H9 (cell line): ENCODE data around the gene MAML3. TPM values are rescaled to one million over a fixed set of nuclear protein-coding genes. Genes with fewer than 3 reads are reported as not detected.

ENCODE experiments used
- DNase-seq: peaks from one replicate; pipeline ENCODE4 v3.0.0-alpha.2; 2017
- H2AFZ ChIP-seq: one replicate; pipeline ENCODE4 v1.6.1; 2013; ENCODE audit warnings: mild to moderate bottlenecking, low read length, control low read depth, moderate library complexity
- H2AK5ac ChIP-seq: 2 replicates; pipeline ENCODE4 v1.6.1; 2013; ENCODE audit warnings: low read length, control low read depth, mixed read lengths; ENCODE audit not compliant: insufficient read length
- H2BK120ac ChIP-seq: one replicate; pipeline ENCODE4 v1.6.1; 2013; ENCODE audit warnings: low read depth, mild to moderate bottlenecking, low read length, control low read depth, inconsistent platforms; ENCODE audit not compliant: poor library complexity, severe bottlenecking
- H2BK12ac ChIP-seq: 2 replicates; pipeline ENCODE4 v1.6.1; 2013; ENCODE audit warnings: low read length, control low read depth, mixed read lengths, low read depth; ENCODE audit not compliant: insufficient read length
- H2BK15ac ChIP-seq: 2 replicates; pipeline ENCODE4 v1.6.1; 2013; ENCODE audit warnings: low read depth, low read length, control low read depth
- H2BK20ac ChIP-seq: one replicate; pipeline ENCODE4 v1.6.1; 2013; ENCODE audit warnings: low read depth, mild to moderate bottlenecking, low read length, control low read depth, inconsistent platforms; ENCODE audit not compliant: poor library complexity, severe bottlenecking
- H2BK5ac ChIP-seq: 2 replicates; pipeline ENCODE4 v1.6.1; 2013; ENCODE audit warnings: low read length, control low read depth, mixed read lengths; ENCODE audit not compliant: insufficient read length
- H3K14ac ChIP-seq: 2 replicates; pipeline ENCODE4 v1.6.1; 2013; ENCODE audit warnings: low read length, control low read depth; ENCODE audit not compliant: insufficient read depth
- H3K18ac ChIP-seq: 2 replicates; pipeline ENCODE4 v1.6.1; 2013; ENCODE audit warnings: low read depth, mild to moderate bottlenecking, mixed read lengths, low read length, control low read depth; ENCODE audit not compliant: insufficient read length
- H3K23ac ChIP-seq: 2 replicates; pipeline ENCODE4 v1.6.1; 2013; ENCODE audit warnings: low read length, control low read depth, mixed read lengths, low read depth; ENCODE audit not compliant: insufficient read length
- H3K23me2 ChIP-seq: 2 replicates; pipeline ENCODE4 v1.6.1; 2013; ENCODE audit warnings: low read depth, mild to moderate bottlenecking, mixed read lengths, low read length, control low read depth; ENCODE audit not compliant: insufficient read length, poor library complexity, severe bottlenecking
- H3K27ac ChIP-seq: 2 replicates; pipeline ENCODE4 v1.5.1; 2013; ENCODE audit warnings: low read length, control low read depth, mixed read lengths, low read depth; ENCODE audit not compliant: insufficient read length
- H3K27me3 ChIP-seq: 2 replicates; pipeline ENCODE4 v1.6.1; 2013; ENCODE audit warnings: low read length, control low read depth, inconsistent platforms; ENCODE audit not compliant: insufficient read depth
- H3K4ac ChIP-seq: 2 replicates; pipeline ENCODE4 v1.6.1; 2013; ENCODE audit warnings: low read depth, mild to moderate bottlenecking, control low read depth, inconsistent platforms, low read length, moderate library complexity
- H3K4me1 ChIP-seq: 2 replicates; pipeline ENCODE4 v1.6.1; 2013; ENCODE audit warnings: low read length, control low read depth, inconsistent platforms; ENCODE audit not compliant: insufficient read depth
- H3K4me2 ChIP-seq: 2 replicates; pipeline ENCODE4 v1.6.1; 2013; ENCODE audit warnings: low read length, control low read depth, mixed read lengths; ENCODE audit not compliant: insufficient read length, insufficient read depth
- H3K56ac ChIP-seq: 2 replicates; pipeline ENCODE4 v1.6.1; 2013; ENCODE audit warnings: low read depth, mild to moderate bottlenecking, mixed read lengths, low read length, control low read depth; ENCODE audit not compliant: insufficient read length
- H3K79me1 ChIP-seq: 2 replicates; pipeline ENCODE4 v1.6.1; 2013; ENCODE audit warnings: low read depth, mild to moderate bottlenecking, moderate library complexity, low read length, control low read depth, inconsistent platforms; ENCODE audit not compliant: insufficient read depth, poor library complexity, severe bottlenecking
- H3K79me2 ChIP-seq: 2 replicates; pipeline ENCODE4 v1.6.1; 2013; ENCODE audit warnings: low read length, control low read depth, inconsistent platforms; ENCODE audit not compliant: insufficient read depth
- H3K9ac ChIP-seq: 2 replicates; pipeline ENCODE4 v1.6.1; 2013; ENCODE audit warnings: low read length, control low read depth, mixed read lengths; ENCODE audit not compliant: insufficient read length; ENCODE audit errors: extremely low read depth
- H3K9me3 ChIP-seq: one replicate; pipeline ENCODE4 v1.6.1; 2013; ENCODE audit warnings: low read depth, low read length, inconsistent platforms; ENCODE audit not compliant: control insufficient read depth
- H3T11ph ChIP-seq: one replicate; pipeline ENCODE4 v1.6.1; 2013; ENCODE audit warnings: mild to moderate bottlenecking, low read length, control low read depth, inconsistent platforms
- H4K20me1 ChIP-seq: one replicate; pipeline ENCODE4 v1.6.1; 2013; ENCODE audit not compliant: control insufficient read depth, insufficient read length, insufficient read depth
- H4K5ac ChIP-seq: 2 replicates; pipeline ENCODE4 v1.6.1; 2013; ENCODE audit warnings: low read depth, mild to moderate bottlenecking, mixed read lengths, low read length, control low read depth; ENCODE audit not compliant: insufficient read length
- H4K8ac ChIP-seq: replicated peaks from 2 replicates; pipeline ENCODE4 v1.6.1; 2013; ENCODE audit warnings: low read length, control low read depth, mixed read lengths, low read depth; ENCODE audit not compliant: insufficient read length
- H4K91ac ChIP-seq: 2 replicates; pipeline ENCODE4 v1.6.1; 2013; ENCODE audit warnings: low read depth, mild to moderate bottlenecking, moderate library complexity, mixed read lengths, low read length, control low read depth; ENCODE audit not compliant: insufficient read length
- H3K27ac Mint-ChIP-seq, 3 experiments: 2 replicates in 2 of 3; 3 replicates in 1 of 3; pipeline ENCODE4 v1.8.0; 2020 to 2021; ENCODE audit warnings: mixed read lengths in 3 of 3, mild to moderate bottlenecking in 1 of 3, moderate library complexity in 1 of 3
- H3K27me3 Mint-ChIP-seq: 2 replicates; pipeline ENCODE4 v1.8.0; 2021; ENCODE audit warnings: low read depth, mild to moderate bottlenecking, moderate library complexity, mixed read lengths
- H3K36me3 Mint-ChIP-seq, 3 experiments: 2 replicates in 2 of 3; 3 replicates in 1 of 3; pipeline ENCODE4 v1.8.0; 2020 to 2021; ENCODE audit warnings: low read depth in 3 of 3, mixed read lengths in 3 of 3; ENCODE audit not compliant: insufficient read depth in 1 of 3
- H3K4me1 Mint-ChIP-seq, 2 experiments: 2 replicates each; pipeline ENCODE4 v1.8.0; 2020; ENCODE audit warnings: mixed read lengths in 2 of 2
- H3K4me3 Mint-ChIP-seq, 2 experiments: 2 replicates in 1 of 2; 3 replicates in 1 of 2; pipeline ENCODE4 v1.8.0; 2020 to 2021; ENCODE audit warnings: mild to moderate bottlenecking in 2 of 2, mixed read lengths in 2 of 2, moderate library complexity in 1 of 2
- H3K9me3 Mint-ChIP-seq, 2 experiments: 2 replicates in 1 of 2; 3 replicates in 1 of 2; pipeline ENCODE4 v1.8.0; 2020; ENCODE audit warnings: mild to moderate bottlenecking in 2 of 2, mixed read lengths in 2 of 2, moderate library complexity in 1 of 2
- WGBS: extraction: QIAGEN DNeasy Blood & Tissue Kit; methylation state at CpG from one replicate; pipeline ENCODE4 v1.1.7; 2013; ENCODE audit warnings: missing lambda C conversion rate, low lambda C conversion rate, mixed read lengths; ENCODE audit not compliant: insufficient read length; ENCODE audit errors: extremely low coverage; 5-methylcytosine and 5-hydroxymethylcytosine counted together
- total RNA-seq: library from RNA; stranded (reverse); gene quantifications from 2 replicates; pipeline ENCODE4 v1.2.1, GENCODE V29; 2021
- TF ChIP-seq, protein P1 (sequence below): fragments of 200-600 bp; sonication (generic); conservative IDR thresholded peaks from 3 replicates; pipeline ENCODE4 v1.8.0; 2021; ENCODE audit warnings: antibody characterized with exemption, mild to moderate bottlenecking

The MAML3 gene
- total RNA-seq, 1 experiment from 2014 or later, result 3.9 TPM

DNA sequence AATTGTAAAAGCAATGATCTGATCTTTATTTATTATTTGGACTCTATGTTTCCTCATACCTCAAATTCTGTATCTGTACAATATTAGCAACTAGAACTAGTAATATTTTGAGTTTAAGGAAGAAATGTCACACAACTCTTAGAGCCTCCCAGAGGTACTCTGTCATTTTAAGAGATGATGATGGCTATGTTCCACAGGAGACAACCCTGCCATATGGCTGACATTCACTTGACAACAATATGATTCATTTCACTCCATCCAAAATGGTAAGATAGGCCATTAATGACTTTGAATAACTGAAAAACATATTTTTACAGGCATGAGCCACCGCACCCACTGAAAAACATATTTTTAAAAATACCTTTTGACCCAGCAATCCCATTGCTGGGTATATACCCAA lies 190.3 kb downstream of the MAML3 start:
- no peak overlapping the region for H3K4me2 ChIP-seq
- H2AFZ ChIP-seq, result no peak overlapping the region
- Mint-ChIP-seq H3K27me3 (peaks cover 12% of the 10 kb centered on the region), H3K36me3 (no peaks in the 10 kb centered on the region), H3K4me1 (peaks cover 2 to 19% of the 10 kb centered on the region in 2 experiments; a peak in 3 of 4 replicates), H3K9me3 (no peaks in the 10 kb centered on the region), H3K4me3 (no peak overlapping the region), H3K27ac (no peak overlapping the region)
- H2BK15ac ChIP-seq, result no peak overlapping the region
- no peak overlapping the region for H2BK12ac ChIP-seq
- H2BK5ac ChIP-seq, result no peak overlapping the region
- H3K9me3 ChIP-seq, result no peaks in the 10 kb centered on the region
- no peak overlapping the region for H3K18ac ChIP-seq
- H3K23me2 ChIP-seq, result no peaks in the 10 kb centered on the region
- WGBS, result no CpG with 5 or more reads among the region's 1 CpG
- H3K27me3 ChIP-seq, result no peaks in the 10 kb centered on the region; the same call in 1 of the 2 replicates
- no peaks in the 10 kb centered on the region for H3K79me1 ChIP-seq
- no peak overlapping the region for H3K9ac ChIP-seq
- no peak overlapping the region for H3T11ph ChIP-seq
- no peak overlapping the region for H4K8ac ChIP-seq
- no peak overlapping the region for H3K4ac ChIP-seq
- TF ChIP-seq, protein P1, sequence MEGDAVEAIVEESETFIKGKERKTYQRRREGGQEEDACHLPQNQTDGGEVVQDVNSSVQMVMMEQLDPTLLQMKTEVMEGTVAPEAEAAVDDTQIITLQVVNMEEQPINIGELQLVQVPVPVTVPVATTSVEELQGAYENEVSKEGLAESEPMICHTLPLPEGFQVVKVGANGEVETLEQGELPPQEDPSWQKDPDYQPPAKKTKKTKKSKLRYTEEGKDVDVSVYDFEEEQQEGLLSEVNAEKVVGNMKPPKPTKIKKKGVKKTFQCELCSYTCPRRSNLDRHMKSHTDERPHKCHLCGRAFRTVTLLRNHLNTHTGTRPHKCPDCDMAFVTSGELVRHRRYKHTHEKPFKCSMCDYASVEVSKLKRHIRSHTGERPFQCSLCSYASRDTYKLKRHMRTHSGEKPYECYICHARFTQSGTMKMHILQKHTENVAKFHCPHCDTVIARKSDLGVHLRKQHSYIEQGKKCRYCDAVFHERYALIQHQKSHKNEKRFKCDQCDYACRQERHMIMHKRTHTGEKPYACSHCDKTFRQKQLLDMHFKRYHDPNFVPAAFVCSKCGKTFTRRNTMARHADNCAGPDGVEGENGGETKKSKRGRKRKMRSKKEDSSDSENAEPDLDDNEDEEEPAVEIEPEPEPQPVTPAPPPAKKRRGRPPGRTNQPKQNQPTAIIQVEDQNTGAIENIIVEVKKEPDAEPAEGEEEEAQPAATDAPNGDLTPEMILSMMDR, result no peak
- no peak overlapping the region for H4K5ac ChIP-seq
- H3K23ac ChIP-seq, result no peak overlapping the region
- no peak overlapping the region for H3K56ac ChIP-seq
- no peak overlapping the region for H2BK20ac ChIP-seq
- H3K79me2 ChIP-seq, result no peaks in the 10 kb centered on the region
- H3K4me1 ChIP-seq, result no peaks in the 10 kb centered on the region
- no peak overlapping the region for H3K27ac ChIP-seq
- H2AK5ac ChIP-seq, result no peak overlapping the region
- no peak overlapping the region for H4K91ac ChIP-seq
- H2BK120ac ChIP-seq, result no peak overlapping the region
- H3K14ac ChIP-seq, result no peak overlapping the region
- DNase-seq, result no peak
- no peaks in the 10 kb centered on the region for H4K20me1 ChIP-seq
